Kidney (tissue), 14 donors: ENCODE data around the gene USP25. TPM values are rescaled to one million over a fixed set of nuclear protein-coding genes. Genes with fewer than 3 reads are reported as not detected.

Experiments used
- DNase-seq, 5 donors: peaks; one replicate each; pipeline ENCODE4 v3.0.0-alpha.2; 2013 to 2020
- FAIRE-seq: peaks from 2 replicates; lab custom pipeline; 2012; peaks lifted over from hg19 to GRCh38; lab: Jason Lieb, UNC
- H3K27ac ChIP-seq, 2 donors: one replicate each; pipeline ENCODE4 v1.7.0; 2013; ENCODE audit warnings: low read depth in 2 of 2, low read length in 2 of 2, inconsistent platforms in 1 of 2
- H3K27me3 ChIP-seq: one replicate; pipeline ENCODE4 v1.7.1; 2013; ENCODE audit warnings: low read length, inconsistent platforms; ENCODE audit not compliant: control insufficient read depth, insufficient read depth
- H3K36me3 ChIP-seq, 3 donors: one replicate each; pipeline versions ENCODE4 v1.7.0 to v1.7.1; 2013; ENCODE audit warnings: low read length in 3 of 3, control low read depth in 1 of 3, inconsistent platforms in 1 of 3; ENCODE audit not compliant: insufficient read depth in 3 of 3, control insufficient read depth in 2 of 3
- H3K4me1 ChIP-seq, 3 donors: one replicate each; pipeline versions ENCODE4 v1.7.0 to v1.7.1; 2013; ENCODE audit warnings: low read length in 3 of 3, inconsistent platforms in 1 of 3, low read depth in 1 of 3; ENCODE audit not compliant: control insufficient read depth in 2 of 3, insufficient read depth in 2 of 3
- H3K4me3 ChIP-seq, 3 donors: one replicate each; pipeline versions ENCODE4 v1.7.0 to v1.8.1; 2013; ENCODE audit warnings: low read length in 3 of 3, control low read depth in 1 of 3, inconsistent platforms in 1 of 3
- H3K9ac ChIP-seq, 3 donors: one replicate each; pipeline versions ENCODE4 v1.7.0 to v1.7.1; 2013; ENCODE audit warnings: low read length in 3 of 3, control low read depth in 1 of 3, inconsistent platforms in 1 of 3
- H3K9me3 ChIP-seq, 3 donors: one replicate each; pipeline versions ENCODE4 v1.7.0 to v1.7.1; 2013; ENCODE audit warnings: low read length in 3 of 3, control low read depth in 1 of 3, inconsistent platforms in 1 of 3; ENCODE audit not compliant: control insufficient read depth in 2 of 3, insufficient read depth in 1 of 3
- intact Hi-C: fragments of 100-400 bp; cut with DNase I; formaldehyde crosslinking; loops from one replicate; pipeline ENCODE4 v1.11.1; 2022
- polyA plus RNA-seq: library from polyadenylated mRNA; stranded (reverse); fragments of 350-450 nt; fragmentation: Illumina TruSeq; extraction: RNeasy Lipid Tissue Mini Kit (QIAGEN cat#74804); gene quantifications from one replicate; pipeline ENCODE4 v1.2.3, GENCODE V29; 2014; ENCODE audit warnings: low read depth, low replicate concordance; ENCODE audit not compliant: insufficient read depth
- total RNA-seq: library from RNA; stranded (reverse); fragmentation: NEBNext Ultra II Directional; extraction: Animal tissue kit (Norgen Biotek cat#: 25700); gene quantifications from one replicate; pipeline ENCODE4 v1.2.1, GENCODE V29; 2021
- TF ChIP-seq, protein P1 (sequence below): IDR thresholded peaks from 3 replicates; pipeline ENCODE4 v1.5.1; 2012; ENCODE audit warnings: mild to moderate bottlenecking, moderate library complexity, borderline replicate concordance; ENCODE audit not compliant: insufficient read depth; ENCODE audit errors: extremely low read depth
- donor health status: control.
- donor health status: control.
- donor health status: control.
- donor health status: control.
- donor health status: control.
- donor health status: DM: yes; HTN: yes; CAD: no.
- donor health status: Normal renal cell carcinoma (clear cell type).

The USP25 gene
- total and polyA plus RNA-seq, 2 donors from 2014 or later, result 14.0 to 51.6 TPM

DNA sequence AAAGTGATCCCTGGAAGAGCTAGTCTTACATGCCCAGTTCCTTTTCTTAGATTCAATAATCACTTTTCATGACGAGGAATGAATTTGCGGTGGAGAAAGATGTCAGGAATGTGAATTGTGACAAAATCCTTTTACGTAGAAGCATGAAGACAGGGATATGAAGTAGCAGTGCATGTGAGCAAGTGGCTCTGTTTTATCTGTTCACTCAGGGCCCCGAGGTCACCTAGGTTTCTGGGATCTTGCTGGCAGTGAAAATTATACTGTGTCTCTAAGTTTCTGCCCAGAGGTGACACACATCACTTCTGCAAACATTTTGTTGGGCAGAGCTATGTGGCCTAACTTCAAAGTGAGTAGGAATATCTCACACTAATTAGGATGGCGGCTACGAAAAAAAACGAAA lies 79.3 kb downstream of the USP25 start:
- Histone ChIP-seq H3K9me3 (no peaks in the 10 kb centered on the region), H3K27ac (no peak overlapping the region), H3K9ac (no peak overlapping the region), H3K36me3 (no peaks in the 10 kb centered on the region), H3K27me3 (no peaks in the 10 kb centered on the region), H3K4me1 (no peaks in the 10 kb centered on the region), H3K4me3 (no peak overlapping the region)
- DNase-seq, result no peak
- TF ChIP-seq, protein P1, sequence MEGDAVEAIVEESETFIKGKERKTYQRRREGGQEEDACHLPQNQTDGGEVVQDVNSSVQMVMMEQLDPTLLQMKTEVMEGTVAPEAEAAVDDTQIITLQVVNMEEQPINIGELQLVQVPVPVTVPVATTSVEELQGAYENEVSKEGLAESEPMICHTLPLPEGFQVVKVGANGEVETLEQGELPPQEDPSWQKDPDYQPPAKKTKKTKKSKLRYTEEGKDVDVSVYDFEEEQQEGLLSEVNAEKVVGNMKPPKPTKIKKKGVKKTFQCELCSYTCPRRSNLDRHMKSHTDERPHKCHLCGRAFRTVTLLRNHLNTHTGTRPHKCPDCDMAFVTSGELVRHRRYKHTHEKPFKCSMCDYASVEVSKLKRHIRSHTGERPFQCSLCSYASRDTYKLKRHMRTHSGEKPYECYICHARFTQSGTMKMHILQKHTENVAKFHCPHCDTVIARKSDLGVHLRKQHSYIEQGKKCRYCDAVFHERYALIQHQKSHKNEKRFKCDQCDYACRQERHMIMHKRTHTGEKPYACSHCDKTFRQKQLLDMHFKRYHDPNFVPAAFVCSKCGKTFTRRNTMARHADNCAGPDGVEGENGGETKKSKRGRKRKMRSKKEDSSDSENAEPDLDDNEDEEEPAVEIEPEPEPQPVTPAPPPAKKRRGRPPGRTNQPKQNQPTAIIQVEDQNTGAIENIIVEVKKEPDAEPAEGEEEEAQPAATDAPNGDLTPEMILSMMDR, result no peak
- FAIRE-seq, result no peak
- intact Hi-C loops, result no loop called here

DNA sequence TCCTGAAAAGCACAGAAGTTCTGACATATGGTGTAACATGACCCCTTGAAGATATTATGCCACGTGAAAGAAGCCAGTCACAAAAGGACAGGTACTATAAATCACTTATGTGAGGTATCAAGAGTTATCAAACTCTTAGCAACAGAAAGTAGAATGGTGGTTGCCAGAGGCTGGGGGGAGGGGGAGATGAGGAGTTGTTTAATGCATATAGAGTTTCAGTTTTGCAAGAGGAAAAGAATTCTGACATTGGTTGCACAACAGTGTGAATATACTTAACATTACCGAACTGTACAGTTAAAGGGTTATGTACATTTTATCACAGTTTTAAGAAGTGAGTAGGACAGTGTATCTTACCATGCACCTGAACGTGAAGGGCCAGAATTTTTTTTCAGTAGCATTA lies 80.0 kb downstream of the USP25 start:
- Histone ChIP-seq H3K27ac (no peak overlapping the region), H3K4me3 (no peak overlapping the region), H3K36me3 (peaks cover 0 to under 1% (median 0%) of the 10 kb centered on the region in 3 donors), H3K9ac (no peak overlapping the region), H3K27me3 (no peaks in the 10 kb centered on the region), H3K4me1 (no peaks in the 10 kb centered on the region), H3K9me3 (no peaks in the 10 kb centered on the region)
- DNase-seq, result no peak
- intact Hi-C loops, result no loop called here
- no peak for FAIRE-seq
- TF ChIP-seq, protein P1, result no peak

DNA sequence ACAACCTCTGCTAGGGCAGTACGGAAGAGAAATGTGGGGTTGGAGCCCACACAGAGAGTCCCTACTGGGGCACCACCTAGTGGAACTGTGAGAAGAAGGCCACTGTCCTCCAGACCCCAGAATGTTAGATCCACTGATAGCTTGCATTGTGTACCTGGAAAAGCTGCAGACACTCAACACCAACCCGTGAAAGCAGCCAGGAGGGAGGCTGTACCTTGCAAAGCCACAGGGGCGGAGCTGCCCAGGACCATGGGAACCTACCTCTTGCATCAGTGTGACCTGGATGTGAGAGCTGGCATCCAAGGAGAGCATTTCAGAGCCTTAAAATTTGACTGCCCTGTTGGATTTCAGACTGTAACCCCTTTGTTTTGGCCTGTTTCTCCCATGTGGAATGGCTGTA lies 85.5 kb downstream of the USP25 start:
- H3K4me3 ChIP-seq, result no peak overlapping the region
- no peak overlapping the region for H3K27ac ChIP-seq
- H3K4me1 ChIP-seq, result no peaks in the 10 kb centered on the region
- DNase-seq (no peak), FAIRE-seq (no peak)
- no peak overlapping the region for H3K9ac ChIP-seq
- no peaks in the 10 kb centered on the region for H3K27me3 ChIP-seq
- H3K36me3 ChIP-seq, result peaks cover 2 to 13% (median 8%) of the 10 kb centered on the region in 3 donors
- H3K9me3 ChIP-seq, result no peaks in the 10 kb centered on the region
- intact Hi-C loops, result no loop called here
- TF ChIP-seq, protein P1, result no peak

DNA sequence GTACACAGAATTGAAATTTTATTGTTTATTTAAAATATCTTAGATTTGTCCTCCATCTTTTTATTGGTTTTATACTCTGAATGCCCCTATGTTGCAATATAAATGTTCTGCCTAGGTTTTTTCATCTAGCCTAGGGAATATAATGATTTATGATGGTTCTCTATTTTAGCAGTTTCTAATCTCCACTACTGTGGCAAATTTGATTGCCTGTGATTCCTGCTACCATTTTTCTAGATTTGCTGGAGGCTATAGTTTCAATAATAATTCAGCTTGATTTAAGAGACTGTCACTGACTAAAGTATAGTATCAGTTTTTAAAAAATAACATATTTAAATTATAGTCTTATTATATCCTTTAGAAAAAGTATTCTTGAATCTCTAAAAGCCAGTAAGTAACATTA lies 90.5 kb downstream of the USP25 start:
- DNase-seq, result no peak
- Histone ChIP-seq H3K9me3 (no peaks in the 10 kb centered on the region), H3K27me3 (no peaks in the 10 kb centered on the region), H3K4me1 (no peaks in the 10 kb centered on the region), H3K27ac (no peak overlapping the region), H3K9ac (no peak overlapping the region), H3K4me3 (no peak overlapping the region), H3K36me3 (peaks cover 3 to 8% (median 7%) of the 10 kb centered on the region in 3 donors)
- TF ChIP-seq, protein P1, result no peak
- FAIRE-seq, result no peak
- intact Hi-C loops, result no loop called here
